SU-DHL-6 (cell line): Measurements from ENCODE around the gene SLC35C1.
"Not testable (repeated sequence)": the region's sequence is repeated elsewhere in the genome, so short reads cannot be mapped to it uniquely, and the experiment has no call there.

ENCODE experiments used
- H2AFZ ChIP-seq: fragments of 200-600 bp; sonication (generic); 2 replicates; pipeline ENCODE4 v1.6.1; 2014; ENCODE audit warnings: low read depth, mild to moderate bottlenecking, moderate library complexity, mixed read lengths, antibody characterized with exemption, low read length; ENCODE audit not compliant: severe bottlenecking
- H3F3A ChIP-seq: fragments of 200-600 bp; shearing (Covaris generic); 2 replicates; pipeline ENCODE4 v1.6.0; 2016; ENCODE audit warnings: antibody characterized with exemption, mild to moderate bottlenecking; ENCODE audit not compliant: insufficient read depth
- H3K27ac ChIP-seq: fragments of 200-600 bp; sonication (generic); 2 replicates; pipeline ENCODE4 v1.5.1; 2016; ENCODE audit warnings: low read depth, mild to moderate bottlenecking, low read length, moderate library complexity, mixed read lengths
- H3K27me3 ChIP-seq: fragments of 200-600 bp; sonication (generic), shearing (Covaris generic); 2 replicates; pipeline ENCODE4 v1.6.0; 2014; ENCODE audit warnings: mild to moderate bottlenecking, low read length
- H3K36me3 ChIP-seq: fragments of 200-600 bp; sonication (generic); 2 replicates; pipeline ENCODE4 v1.6.1; 2014; ENCODE audit warnings: mild to moderate bottlenecking, low read length, mixed read lengths
- H3K4me2 ChIP-seq: fragments of 300-600, 200-600 bp; shearing (Covaris generic), sonication (generic); 2 replicates; pipeline ENCODE4 v1.6.0; 2014; ENCODE audit warnings: low read length, low read depth, mild to moderate bottlenecking; ENCODE audit not compliant: poor library complexity, severe bottlenecking
- H3K4me3 ChIP-seq: fragments of 200-600 bp; sonication (generic); 2 replicates; pipeline ENCODE4 v1.5.1; 2014; ENCODE audit warnings: antibody characterized with exemption, low read length, mild to moderate bottlenecking, mixed read lengths; ENCODE audit not compliant: insufficient read depth, poor library complexity, severe bottlenecking
- H3K79me2 ChIP-seq: fragments of 200-600 bp; sonication (generic); 2 replicates; pipeline ENCODE4 v1.6.1; 2014; ENCODE audit warnings: mild to moderate bottlenecking, low read length, moderate library complexity; ENCODE audit not compliant: insufficient read depth
- H3K9ac ChIP-seq: fragments of 200-600 bp; sonication (generic); 2 replicates; pipeline ENCODE4 v1.7.0; 2014; ENCODE audit warnings: mild to moderate bottlenecking, low read length
- H3K9me2 ChIP-seq: fragments of 200-600 bp; sonication (generic); replicated peaks from 2 replicates; pipeline ENCODE4 v1.6.1; 2014; ENCODE audit warnings: low read length; ENCODE audit not compliant: insufficient read depth
- H3K9me3 ChIP-seq: fragments of 200-600 bp; sonication (generic); 2 replicates; pipeline ENCODE4 v1.6.1; 2014; ENCODE audit warnings: low read length, mixed read lengths; ENCODE audit not compliant: insufficient read depth
- H4K20me1 ChIP-seq: fragments of 200-600 bp; sonication (generic); 2 replicates; pipeline ENCODE4 v1.6.1; 2014; ENCODE audit warnings: low read depth, mild to moderate bottlenecking, antibody characterized with exemption, low read length, moderate library complexity, mixed read lengths
- EZH2phosphoT487 ChIP-seq: fragments of 200-600 bp; sonication (generic), shearing (Covaris generic); conservative IDR thresholded peaks from 2 replicates; pipeline ENCODE4 v1.6.1; 2018; ENCODE audit warnings: mild to moderate bottlenecking, antibody characterized with exemption, low read length, moderate library complexity, mixed read lengths
- TF ChIP-seq, protein P1 (sequence below): fragments of 200-600 bp; sonication (generic); IDR thresholded peaks from one replicate; pipeline ENCODE4 v1.5.1; 2017; ENCODE audit warnings: antibody characterized with exemption, mild to moderate bottlenecking, low read length, moderate library complexity; ENCODE audit not compliant: insufficient read depth, poor library complexity, severe bottlenecking

The SLC35C1 gene

DNA sequence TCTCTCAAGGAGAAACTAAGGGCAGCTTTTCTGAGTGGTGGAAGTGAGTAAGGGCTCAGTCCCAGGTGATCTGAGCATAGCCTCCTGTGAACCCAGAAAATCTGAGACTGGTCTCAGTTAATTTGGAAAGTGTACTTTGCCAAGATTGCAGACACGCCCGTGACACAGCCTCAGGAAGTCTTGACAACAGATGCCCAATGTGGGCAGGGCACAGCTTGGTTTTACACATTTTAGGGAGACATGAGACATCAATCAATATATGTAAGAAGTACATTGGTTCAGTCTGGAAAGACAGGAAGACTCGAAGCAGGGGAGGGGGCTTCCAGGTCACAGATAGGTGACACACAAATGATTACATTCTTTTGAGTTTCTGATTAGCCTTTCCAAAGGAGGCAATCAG, 28.8 kb downstream of the SLC35C1 start:
- Histone ChIP-seq H3K36me3 (no peaks in the 10 kb centered on the region), H3K4me3 (no peak overlapping the region), H3K9me3 (no peaks in the 10 kb centered on the region), H3K27ac (no peak overlapping the region), H4K20me1 (no peaks in the 10 kb centered on the region), H3K4me2 (no peak overlapping the region), H3K9ac (no peak overlapping the region), H3F3A (no peaks in the 10 kb centered on the region), H2AFZ (no peak overlapping the region), H3K27me3 (no peaks in the 10 kb centered on the region), H3K79me2 (no peaks in the 10 kb centered on the region), H3K9me2 (no peaks in the 10 kb centered on the region)
- TF ChIP-seq, protein P1, sequence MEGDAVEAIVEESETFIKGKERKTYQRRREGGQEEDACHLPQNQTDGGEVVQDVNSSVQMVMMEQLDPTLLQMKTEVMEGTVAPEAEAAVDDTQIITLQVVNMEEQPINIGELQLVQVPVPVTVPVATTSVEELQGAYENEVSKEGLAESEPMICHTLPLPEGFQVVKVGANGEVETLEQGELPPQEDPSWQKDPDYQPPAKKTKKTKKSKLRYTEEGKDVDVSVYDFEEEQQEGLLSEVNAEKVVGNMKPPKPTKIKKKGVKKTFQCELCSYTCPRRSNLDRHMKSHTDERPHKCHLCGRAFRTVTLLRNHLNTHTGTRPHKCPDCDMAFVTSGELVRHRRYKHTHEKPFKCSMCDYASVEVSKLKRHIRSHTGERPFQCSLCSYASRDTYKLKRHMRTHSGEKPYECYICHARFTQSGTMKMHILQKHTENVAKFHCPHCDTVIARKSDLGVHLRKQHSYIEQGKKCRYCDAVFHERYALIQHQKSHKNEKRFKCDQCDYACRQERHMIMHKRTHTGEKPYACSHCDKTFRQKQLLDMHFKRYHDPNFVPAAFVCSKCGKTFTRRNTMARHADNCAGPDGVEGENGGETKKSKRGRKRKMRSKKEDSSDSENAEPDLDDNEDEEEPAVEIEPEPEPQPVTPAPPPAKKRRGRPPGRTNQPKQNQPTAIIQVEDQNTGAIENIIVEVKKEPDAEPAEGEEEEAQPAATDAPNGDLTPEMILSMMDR = no peak
- no peak for TF ChIP-seq EZH2phosphoT487

DNA sequence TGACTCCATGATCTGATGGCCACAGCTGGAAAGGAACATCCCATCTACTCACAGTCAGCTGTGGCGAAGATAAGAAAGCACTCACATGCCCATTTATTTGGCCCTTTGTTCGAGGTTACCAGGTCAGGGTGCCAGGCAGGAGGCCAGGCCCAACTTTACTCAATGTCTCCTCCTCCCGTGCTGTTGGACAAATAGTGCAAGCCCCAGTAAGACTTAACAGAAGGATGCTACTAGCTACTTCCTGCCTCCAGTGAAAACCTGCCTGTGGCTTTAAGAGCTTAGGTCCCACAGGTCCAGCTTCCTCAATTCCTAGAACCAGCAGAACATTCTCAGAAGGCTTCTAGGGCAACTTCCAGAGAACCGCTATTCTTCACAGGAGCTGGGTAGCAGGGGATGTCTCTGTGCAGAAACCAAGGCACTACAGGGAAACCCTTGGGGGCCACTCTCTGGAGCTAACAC, 29.4 kb downstream of the SLC35C1 start:
- Histone ChIP-seq H3K79me2 (no peaks in the 10 kb centered on the region), H3K9me3 (no peaks in the 10 kb centered on the region), H3K9me2 (no peaks in the 10 kb centered on the region), H2AFZ (no peak overlapping the region), H3K4me2 (no peak overlapping the region), H3F3A (no peaks in the 10 kb centered on the region), H3K27ac (no peak overlapping the region), H3K4me3 (no peak overlapping the region), H4K20me1 (no peaks in the 10 kb centered on the region), H3K36me3 (no peaks in the 10 kb centered on the region), H3K27me3 (no peaks in the 10 kb centered on the region), H3K9ac (no peak overlapping the region)
- TF ChIP-seq EZH2phosphoT487 = no peak
- TF ChIP-seq, protein P1 = no peak

DNA sequence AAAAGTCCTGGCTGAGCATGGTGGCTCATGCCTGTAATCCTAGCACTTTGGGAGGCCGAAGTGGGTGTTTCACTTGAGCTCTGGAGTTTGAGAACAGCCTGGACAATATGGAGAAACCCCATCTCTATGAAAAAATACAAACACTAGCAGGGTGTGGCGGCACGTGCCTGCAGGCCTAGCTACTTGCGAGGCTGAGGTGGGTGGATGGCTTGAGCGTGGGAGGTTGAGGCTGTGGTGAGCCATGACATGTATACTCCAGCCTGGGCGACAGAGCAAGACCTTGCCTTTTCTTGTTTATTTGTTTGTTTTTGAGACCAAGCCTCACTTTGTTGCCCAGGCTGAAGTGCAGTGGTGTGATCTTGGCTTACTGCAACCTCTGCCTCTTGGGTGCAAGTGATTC, 34.3 kb downstream of the SLC35C1 start:
- H2AFZ ChIP-seq = no peak overlapping the region

DNA sequence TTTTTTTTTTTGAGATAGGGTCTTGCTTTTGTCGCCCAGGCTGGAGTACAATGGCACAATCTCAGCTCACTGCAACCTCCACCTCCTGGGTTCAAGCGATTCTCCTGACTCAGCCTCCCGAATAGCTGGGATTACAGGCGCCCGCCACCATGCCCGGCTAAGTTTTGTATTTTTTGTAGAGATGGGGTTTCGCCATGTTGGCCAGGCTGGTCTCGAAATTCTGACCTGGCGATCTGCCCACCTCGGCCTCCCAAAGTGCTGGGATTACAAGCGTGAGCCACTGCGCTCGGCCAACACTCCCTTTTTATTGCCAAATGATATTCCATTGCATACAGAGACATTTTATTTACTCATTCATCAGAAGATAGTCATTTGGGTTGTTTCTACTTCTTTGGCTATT, 35.3 kb downstream of the SLC35C1 start:
- H3K4me2 ChIP-seq = not testable (repeated sequence)

More for the DNA sequence above, 34.3 kb downstream of the SLC35C1 start:
- no peaks in the 10 kb centered on the region for H3K79me2 ChIP-seq
- no peak overlapping the region for H3K9ac ChIP-seq
- no peaks in the 10 kb centered on the region for H3K27me3 ChIP-seq
- no peaks in the 10 kb centered on the region for H3F3A ChIP-seq
- H3K4me3 ChIP-seq = no peak overlapping the region
- H4K20me1 ChIP-seq = no peaks in the 10 kb centered on the region
- TF ChIP-seq, protein P1 = no peak
- TF ChIP-seq EZH2phosphoT487 = no peak
- no peak overlapping the region for H3K4me2 ChIP-seq
- H3K9me3 ChIP-seq = no peaks in the 10 kb centered on the region
- no peak overlapping the region for H3K27ac ChIP-seq
- H3K36me3 ChIP-seq = no peaks in the 10 kb centered on the region
- no peaks in the 10 kb centered on the region for H3K9me2 ChIP-seq

More for the DNA sequence above, 35.3 kb downstream of the SLC35C1 start:
- not testable (repeated sequence) for H3F3A ChIP-seq, H3K9me2 ChIP-seq, H3K4me3 ChIP-seq, H3K9ac ChIP-seq, H3K79me2 ChIP-seq, H4K20me1 ChIP-seq, H3K27ac ChIP-seq, H3K27me3 ChIP-seq, H3K36me3 ChIP-seq, H2AFZ ChIP-seq, H3K9me3 ChIP-seq
